GM19193 (cell line): ENCODE data around the gene BABAM1.

Experiments
- POLR2A ChIP-seq: IDR thresholded peaks from 4 replicates; pipeline ENCODE4 v1.6.1; 2011; ENCODE audit not compliant: insufficient read depth, insufficient read length; ENCODE audit errors: extremely low read depth

Gene BABAM1

GRCh38 chr19:17319473-17320238, 52.4 kb downstream of the BABAM1 start:
- TF ChIP-seq POLR2A: no peak

GRCh38 chr19:17320435-17320834, 53.2 kb downstream of the BABAM1 start:
- TF ChIP-seq POLR2A: no peak

DNA sequence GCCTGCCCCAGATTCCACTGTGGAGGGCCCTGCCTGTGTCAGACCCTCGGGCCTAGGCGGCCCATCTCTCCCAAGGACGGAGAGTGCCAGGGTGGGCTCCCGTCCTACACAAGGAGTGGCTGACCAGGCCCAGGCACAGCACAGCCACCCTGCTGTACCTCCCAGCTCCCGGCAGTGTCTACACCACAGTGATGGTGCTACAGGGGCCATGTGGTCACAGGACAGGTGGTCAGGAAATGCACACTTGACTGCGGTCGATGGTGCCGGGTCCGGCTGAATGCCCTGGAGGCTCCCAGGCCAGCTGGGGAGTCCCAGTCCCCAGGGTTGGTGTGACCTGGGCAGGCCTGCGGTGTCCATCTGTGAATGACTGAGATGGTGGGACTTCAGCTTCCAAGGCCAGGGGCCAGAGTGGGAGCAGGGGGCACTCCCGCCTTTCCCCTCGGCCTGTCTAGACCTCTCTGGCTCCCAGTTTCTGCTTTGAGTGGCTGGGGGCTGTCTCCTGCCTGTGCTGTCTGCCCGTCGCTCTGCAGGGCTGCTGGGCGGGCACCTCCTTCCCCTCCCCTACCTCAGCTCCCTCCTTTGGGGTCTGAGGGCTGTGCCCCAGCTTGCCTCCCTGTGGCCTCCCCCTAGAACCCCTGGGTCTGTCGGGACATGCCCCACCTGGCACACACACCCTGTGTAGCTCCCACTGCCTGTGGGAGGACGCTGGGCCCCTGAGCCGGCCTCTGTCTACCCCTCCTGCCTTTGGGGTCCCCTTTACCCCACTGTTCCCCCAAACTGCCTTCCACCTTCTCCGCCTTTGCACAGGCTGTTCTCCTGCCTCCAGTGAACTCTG, 54.6 kb downstream of the BABAM1 start:
- TF ChIP-seq POLR2A: peak; percentile 29

GRCh38 chr19:17322854-17323253, 55.6 kb downstream of the BABAM1 start:
- TF ChIP-seq POLR2A: no peak

DNA sequence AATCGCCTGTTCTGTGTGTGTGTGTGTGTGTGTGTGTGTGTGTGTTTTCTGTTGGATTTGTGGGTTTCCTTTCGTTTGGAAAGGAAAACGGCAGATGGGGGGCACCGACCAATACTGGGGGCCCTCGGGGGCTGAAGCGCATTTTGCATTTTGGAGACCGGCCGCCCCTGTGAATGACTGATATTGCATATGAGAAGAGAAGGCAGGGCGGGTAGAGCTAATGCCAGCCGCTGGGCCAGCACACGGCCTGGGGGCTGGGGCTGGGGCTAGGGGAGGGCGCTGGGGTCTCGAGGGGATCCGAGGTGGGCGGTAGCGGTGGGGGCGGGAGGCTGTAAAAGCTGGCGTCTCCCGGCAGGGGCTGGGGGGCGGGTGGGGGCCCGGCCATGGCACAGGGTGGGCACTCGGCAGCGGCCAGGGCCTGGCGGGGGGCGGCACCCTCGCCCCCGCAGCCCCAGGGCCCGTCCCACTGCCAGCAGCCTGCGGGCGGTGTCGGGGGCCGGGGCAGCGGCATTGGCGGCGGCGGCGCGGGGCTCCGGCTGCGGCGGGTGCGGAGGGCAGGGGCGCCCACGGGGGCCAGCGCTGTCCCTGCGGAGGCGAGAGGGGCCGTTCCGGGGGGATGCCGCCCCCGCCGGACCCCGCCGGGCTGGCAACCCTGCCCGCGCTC, 56.2 kb downstream of the BABAM1 start:
- no peak for TF ChIP-seq POLR2A

DNA sequence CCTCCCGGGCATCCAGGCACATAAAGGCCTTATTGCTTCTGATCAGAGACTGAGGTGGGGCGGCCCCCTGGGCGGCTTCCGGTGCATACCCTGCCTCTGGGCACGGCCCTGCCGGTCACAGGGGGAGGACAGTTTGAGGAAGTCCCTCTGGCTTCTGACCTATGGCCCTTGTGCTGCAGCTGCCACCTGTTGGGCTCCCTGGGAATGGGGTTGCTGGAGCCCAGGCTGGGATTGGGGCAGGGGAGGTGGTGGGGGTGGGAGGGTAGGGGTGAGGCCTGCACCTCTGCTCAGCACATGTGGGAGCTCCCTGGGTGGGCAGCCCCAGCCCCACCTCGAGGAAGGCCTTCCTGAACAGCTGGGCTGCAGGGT, 56.7 kb downstream of the BABAM1 start:
- TF ChIP-seq POLR2A: no peak

- TF ChIP-seq POLR2A: no peak
These were observed 57.3 kb downstream of the BABAM1 start for GRCh38 chr19:17324357-17325114.

DNA sequence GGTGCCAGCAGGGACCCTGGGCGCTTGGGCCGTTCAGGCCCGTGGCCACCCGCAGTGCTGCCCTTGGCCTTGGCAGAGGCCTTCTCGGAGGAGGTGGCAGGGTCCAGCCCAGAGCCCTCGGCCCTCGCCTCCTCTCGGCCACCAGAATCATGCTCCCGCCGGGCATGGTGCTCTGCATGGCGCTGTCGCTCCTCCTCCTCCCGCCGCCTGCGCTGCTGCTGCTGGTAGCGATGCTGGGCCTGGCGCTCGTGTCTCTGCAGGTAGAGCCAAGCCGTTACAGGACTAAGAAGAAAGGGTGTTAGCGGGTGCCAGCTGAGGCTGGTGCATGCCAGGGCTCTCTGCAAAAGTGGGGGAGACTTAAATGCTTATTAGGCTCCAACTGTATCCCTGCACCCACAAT, 57.9 kb downstream of the BABAM1 start:
- no peak for TF ChIP-seq POLR2A

DNA sequence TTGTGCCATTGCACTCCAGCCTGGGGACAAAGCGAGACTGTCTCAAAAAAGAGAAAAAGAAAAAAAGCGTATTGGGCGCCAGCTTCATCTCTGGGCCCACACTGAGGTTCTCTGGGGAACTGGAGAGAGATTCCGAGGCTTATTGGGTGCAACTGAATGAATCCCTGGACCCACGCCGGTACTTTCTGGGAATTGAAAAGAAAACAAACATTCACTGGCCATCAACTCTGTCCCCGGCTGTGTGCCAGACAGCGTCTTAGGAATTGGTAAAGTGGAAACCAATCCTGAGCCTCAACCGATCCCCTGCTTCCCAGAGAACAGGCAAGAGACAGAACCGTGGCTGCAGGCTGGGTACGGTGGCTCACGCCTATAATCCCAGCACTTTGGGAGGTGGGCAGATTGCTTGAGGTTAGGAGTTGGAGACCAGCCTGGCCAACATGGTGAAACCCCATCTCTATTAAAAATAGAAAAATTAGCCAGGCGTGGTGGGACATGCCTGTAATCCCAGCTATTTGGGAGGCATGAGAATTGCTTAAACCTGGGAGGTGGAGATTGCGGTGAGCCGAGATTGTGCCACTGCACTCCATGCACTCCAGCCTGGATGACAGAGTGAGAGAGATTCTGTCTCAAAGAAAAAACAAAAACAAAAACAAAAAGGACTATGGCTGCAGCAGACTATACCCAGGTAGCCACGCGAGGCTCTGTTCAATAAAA, 58.8 kb downstream of the BABAM1 start:
- TF ChIP-seq POLR2A: no peak

GRCh38 chr19:17326595-17326966, 59.3 kb downstream of the BABAM1 start:
- no peak for TF ChIP-seq POLR2A

DNA sequence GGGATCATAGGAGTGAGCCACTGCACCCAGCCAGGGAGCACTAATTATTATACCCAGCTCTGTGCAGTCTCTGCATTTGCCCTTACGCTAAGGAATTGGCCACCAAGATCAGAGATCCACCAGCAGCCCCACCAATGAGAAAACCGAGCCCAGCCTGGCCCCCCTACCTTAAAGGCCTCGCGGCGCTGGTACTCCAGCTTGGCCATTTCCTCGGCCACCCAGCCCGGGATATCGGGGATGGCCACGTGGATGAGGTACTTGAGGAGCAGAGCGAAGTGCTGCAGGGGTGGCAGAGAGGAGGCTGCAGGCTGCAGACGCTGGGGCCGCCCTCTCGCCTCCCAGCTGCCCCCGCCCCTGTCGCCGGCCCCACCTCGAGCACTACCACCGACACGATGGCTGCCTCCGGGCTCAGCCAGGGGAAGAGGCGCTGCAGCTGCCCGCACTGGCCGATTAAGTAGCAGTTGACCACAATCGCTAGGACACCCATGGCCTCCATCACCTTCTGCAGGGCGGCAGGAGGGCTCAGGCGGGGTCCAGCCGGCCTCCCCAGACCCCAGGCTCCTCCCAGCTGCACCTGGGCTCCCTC, 59.9 kb downstream of the BABAM1 start:
- no peak for TF ChIP-seq POLR2A

GRCh38 chr19:17327654-17328516, 60.6 kb downstream of the BABAM1 start:
- no peak for TF ChIP-seq POLR2A
